Measurements from ENCODE around the gene SLC37A1.
A peak's percentile ranks its signal among the peaks of the same experiment; 100 is the strongest.

Gene SLC37A1

DNA sequence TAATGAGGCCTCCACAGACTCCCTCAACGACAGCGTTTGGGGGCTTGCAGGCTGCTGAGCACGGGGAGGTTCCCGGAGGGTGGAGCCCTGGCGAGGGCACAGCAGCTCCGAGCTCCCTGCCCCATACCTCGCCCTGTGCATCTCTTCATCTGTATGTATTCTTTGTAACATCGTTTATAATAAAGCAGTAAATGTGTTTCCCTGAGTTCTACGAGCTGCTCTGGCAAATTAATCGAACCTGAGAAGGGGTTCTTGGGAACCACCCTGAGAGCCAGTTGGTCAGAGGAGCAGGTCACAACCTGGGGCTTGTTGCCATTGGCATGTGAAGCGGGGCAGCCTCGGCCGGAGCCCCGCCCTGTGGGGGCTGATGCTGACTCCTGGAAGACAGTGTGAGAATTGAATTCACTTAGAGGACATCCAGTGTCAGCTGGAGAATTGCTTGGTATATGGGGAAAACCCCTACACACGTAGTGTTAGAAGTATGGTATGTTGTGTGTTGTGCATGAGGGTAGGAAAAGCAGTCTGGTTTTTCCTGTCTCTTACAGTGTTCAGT, 11.5 kb downstream of the SLC37A1 start (continued):
- TF ChIP-seq, protein P1, sequence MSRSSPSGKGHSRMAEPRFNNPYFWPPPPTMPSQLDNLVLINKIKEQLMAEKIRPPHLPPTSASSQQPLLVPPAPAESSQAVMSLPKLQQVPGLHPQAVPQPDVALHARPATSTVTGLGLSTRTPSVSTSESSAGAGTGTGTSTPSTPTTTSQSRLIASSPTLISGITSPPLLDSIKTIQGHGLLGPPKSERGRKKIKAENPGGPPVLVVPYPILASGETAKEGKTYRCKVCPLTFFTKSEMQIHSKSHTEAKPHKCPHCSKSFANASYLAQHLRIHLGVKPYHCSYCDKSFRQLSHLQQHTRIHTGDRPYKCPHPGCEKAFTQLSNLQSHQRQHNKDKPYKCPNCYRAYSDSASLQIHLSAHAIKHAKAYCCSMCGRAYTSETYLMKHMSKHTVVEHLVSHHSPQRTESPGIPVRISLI (tag by site-specific recombination; IDR thresholded peaks at IDR 0.05), result no peak
- peak; percentile 7; the same call in 1 of the 2 replicates for TF ChIP-seq KLF1 (tag by site-specific recombination; IDR thresholded peaks at IDR 0.05)
- TF ChIP-seq PRDM1 (tag by site-specific recombination; IDR thresholded peaks at IDR 0.05), result no peak
- no peak for TF ChIP-seq ZNF266 (tag by site-specific recombination; IDR thresholded peaks at IDR 0.05; ENCODE audit: low read depth)
- TF ChIP-seq ZNF664 (tag by site-specific recombination; IDR thresholded peaks at IDR 0.05), result no peak
- TF ChIP-seq ZBTB17 (tag by site-specific recombination; IDR thresholded peaks at IDR 0.05), result peak; percentile 53; the same call in 1 of the 2 replicates
- peak; percentile 91 for TF ChIP-seq ZNF341 (tag by site-specific recombination; IDR thresholded peaks at IDR 0.05; ENCODE audit: low read depth)
- no peak for TF ChIP-seq ZSCAN23 (tag by site-specific recombination; IDR thresholded peaks at IDR 0.05)
- TF ChIP-seq, protein P2, sequence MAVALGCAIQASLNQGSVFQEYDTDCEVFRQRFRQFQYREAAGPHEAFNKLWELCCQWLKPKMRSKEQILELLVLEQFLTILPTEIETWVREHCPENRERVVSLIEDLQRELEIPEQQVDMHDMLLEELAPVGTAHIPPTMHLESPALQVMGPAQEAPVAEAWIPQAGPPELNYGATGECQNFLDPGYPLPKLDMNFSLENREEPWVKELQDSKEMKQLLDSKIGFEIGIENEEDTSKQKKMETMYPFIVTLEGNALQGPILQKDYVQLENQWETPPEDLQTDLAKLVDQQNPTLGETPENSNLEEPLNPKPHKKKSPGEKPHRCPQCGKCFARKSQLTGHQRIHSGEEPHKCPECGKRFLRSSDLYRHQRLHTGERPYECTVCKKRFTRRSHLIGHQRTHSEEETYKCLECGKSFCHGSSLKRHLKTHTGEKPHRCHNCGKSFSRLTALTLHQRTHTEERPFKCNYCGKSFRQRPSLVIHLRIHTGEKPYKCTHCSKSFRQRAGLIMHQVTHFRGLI (tag by site-specific recombination; IDR thresholded peaks at IDR 0.05), result no peak
- no peak for TF ChIP-seq ZSCAN30 (tag by site-specific recombination; IDR thresholded peaks at IDR 0.05)
- no peak for TF ChIP-seq ZFP37 (tag by site-specific recombination; IDR thresholded peaks at IDR 0.05)

DNA sequence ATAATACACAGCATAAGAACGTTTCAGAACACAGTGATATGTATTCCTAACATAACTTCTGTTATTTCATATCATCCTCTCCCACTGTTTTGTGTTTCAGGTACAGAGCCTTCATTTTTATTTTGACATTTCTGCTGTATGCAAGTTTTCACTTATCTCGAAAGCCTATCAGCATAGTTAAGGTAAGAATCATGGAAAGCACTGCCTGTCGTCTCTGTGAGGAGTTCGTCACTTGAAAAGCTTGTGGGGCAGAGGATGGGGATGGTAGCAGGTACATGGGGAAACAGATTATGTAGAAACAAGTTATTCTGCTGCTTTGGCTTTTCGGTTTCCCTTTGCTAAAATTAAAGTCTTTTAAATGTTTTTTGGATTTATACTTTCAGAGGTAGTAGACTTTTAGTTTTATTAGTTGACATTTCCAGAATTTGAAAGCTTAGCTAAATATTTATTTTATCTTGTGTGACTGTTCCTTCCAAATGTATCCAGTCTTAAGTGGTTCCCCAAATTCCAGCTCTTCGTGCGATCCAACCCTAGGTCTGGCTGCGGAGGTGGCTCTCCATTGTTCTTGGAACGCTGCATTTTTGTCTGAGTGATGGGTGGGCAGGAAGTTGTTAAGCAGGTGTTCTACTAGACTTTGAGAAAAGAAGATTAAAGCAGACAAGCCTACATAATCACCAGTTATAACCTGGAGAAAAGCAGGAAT, 12.2 kb downstream of the SLC37A1 start:
- CTCF ChIA-PET, result interaction anchor here (0.6 to 1.2 kb wide), 2 partner anchors 14 to 480 kb away, joined by 3 read pairs; no protein-coding TSS in a partner anchor
- H3K4me1 ChIP-seq (ENCODE audit: control insufficient read depth, insufficient read depth, low read length), result peaks cover 6% of the 10 kb centered on the region
- TF ChIP-seq ZFHX2 (tag by site-specific recombination; conservative IDR thresholded peaks at IDR 0.05) (no peak), HOXA7 (CRISPR knock-in tag; IDR thresholded peaks at IDR 0.05; ENCODE audit: borderline replicate concordance) (no peak), SALL2 (tag by site-specific recombination; IDR thresholded peaks at IDR 0.05; ENCODE audit: borderline replicate concordance) (no peak), ZBTB7A (tag by site-specific recombination; IDR thresholded peaks at IDR 0.05; ENCODE audit: low read depth) (no peak), ZNF202 (tag by site-specific recombination; IDR thresholded peaks at IDR 0.05; ENCODE audit: borderline replicate concordance) (no peak), ZNF140 (tag by site-specific recombination; IDR thresholded peaks at IDR 0.05) (no peak), GLI4 (tag by site-specific recombination; IDR thresholded peaks at IDR 0.05) (no peak), ZNF10 (tag by site-specific recombination; IDR thresholded peaks at IDR 0.05) (no peak), ZNF266 (tag by site-specific recombination; IDR thresholded peaks at IDR 0.05; ENCODE audit: low read depth) (no peak), ZNF585B (tag by site-specific recombination; IDR thresholded peaks at IDR 0.05) (no peak), BCL11B (tag by site-specific recombination; IDR thresholded peaks at IDR 0.05; ENCODE audit: low read depth) (no peak)
- TF ChIP-seq, protein P3, sequence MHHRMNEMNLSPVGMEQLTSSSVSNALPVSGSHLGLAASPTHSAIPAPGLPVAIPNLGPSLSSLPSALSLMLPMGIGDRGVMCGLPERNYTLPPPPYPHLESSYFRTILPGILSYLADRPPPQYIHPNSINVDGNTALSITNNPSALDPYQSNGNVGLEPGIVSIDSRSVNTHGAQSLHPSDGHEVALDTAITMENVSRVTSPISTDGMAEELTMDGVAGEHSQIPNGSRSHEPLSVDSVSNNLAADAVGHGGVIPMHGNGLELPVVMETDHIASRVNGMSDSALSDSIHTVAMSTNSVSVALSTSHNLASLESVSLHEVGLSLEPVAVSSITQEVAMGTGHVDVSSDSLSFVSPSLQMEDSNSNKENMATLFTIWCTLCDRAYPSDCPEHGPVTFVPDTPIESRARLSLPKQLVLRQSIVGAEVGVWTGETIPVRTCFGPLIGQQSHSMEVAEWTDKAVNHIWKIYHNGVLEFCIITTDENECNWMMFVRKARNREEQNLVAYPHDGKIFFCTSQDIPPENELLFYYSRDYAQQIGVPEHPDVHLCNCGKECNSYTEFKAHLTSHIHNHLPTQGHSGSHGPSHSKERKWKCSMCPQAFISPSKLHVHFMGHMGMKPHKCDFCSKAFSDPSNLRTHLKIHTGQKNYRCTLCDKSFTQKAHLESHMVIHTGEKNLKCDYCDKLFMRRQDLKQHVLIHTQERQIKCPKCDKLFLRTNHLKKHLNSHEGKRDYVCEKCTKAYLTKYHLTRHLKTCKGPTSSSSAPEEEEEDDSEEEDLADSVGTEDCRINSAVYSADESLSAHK (tag by site-specific recombination; IDR thresholded peaks at IDR 0.05), result no peak
- TF ChIP-seq, protein P4, sequence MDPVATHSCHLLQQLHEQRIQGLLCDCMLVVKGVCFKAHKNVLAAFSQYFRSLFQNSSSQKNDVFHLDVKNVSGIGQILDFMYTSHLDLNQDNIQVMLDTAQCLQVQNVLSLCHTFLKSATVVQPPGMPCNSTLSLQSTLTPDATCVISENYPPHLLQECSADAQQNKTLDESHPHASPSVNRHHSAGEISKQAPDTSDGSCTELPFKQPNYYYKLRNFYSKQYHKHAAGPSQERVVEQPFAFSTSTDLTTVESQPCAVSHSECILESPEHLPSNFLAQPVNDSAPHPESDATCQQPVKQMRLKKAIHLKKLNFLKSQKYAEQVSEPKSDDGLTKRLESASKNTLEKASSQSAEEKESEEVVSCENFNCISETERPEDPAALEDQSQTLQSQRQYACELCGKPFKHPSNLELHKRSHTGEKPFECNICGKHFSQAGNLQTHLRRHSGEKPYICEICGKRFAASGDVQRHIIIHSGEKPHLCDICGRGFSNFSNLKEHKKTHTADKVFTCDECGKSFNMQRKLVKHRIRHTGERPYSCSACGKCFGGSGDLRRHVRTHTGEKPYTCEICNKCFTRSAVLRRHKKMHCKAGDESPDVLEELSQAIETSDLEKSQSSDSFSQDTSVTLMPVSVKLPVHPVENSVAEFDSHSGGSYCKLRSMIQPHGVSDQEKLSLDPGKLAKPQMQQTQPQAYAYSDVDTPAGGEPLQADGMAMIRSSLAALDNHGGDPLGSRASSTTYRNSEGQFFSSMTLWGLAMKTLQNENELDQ (tag by site-specific recombination; IDR thresholded peaks at IDR 0.05; ENCODE audit: low read depth), result no peak
- TF ChIP-seq, protein P5, sequence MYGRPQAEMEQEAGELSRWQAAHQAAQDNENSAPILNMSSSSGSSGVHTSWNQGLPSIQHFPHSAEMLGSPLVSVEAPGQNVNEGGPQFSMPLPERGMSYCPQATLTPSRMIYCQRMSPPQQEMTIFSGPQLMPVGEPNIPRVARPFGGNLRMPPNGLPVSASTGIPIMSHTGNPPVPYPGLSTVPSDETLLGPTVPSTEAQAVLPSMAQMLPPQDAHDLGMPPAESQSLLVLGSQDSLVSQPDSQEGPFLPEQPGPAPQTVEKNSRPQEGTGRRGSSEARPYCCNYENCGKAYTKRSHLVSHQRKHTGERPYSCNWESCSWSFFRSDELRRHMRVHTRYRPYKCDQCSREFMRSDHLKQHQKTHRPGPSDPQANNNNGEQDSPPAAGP (tag by site-specific recombination; IDR thresholded peaks at IDR 0.05), result no peak
- TF ChIP-seq, protein P6, sequence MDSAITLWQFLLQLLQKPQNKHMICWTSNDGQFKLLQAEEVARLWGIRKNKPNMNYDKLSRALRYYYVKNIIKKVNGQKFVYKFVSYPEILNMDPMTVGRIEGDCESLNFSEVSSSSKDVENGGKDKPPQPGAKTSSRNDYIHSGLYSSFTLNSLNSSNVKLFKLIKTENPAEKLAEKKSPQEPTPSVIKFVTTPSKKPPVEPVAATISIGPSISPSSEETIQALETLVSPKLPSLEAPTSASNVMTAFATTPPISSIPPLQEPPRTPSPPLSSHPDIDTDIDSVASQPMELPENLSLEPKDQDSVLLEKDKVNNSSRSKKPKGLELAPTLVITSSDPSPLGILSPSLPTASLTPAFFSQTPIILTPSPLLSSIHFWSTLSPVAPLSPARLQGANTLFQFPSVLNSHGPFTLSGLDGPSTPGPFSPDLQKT (IDR thresholded peaks at IDR 0.05; ENCODE audit: borderline replicate concordance, low read depth, low read length), result no peak

More for the DNA sequence above, 12.2 kb downstream of the SLC37A1 start:
- POLR2A ChIA-PET, result interaction anchor here (0.6 kb wide), 1 partner anchor 1213 kb away, joined by 3 read pairs; no protein-coding TSS in a partner anchor
- H3K9me3 ChIP-seq (ENCODE audit: control insufficient read depth, insufficient read depth, low read depth, low read length), result no peaks in the 10 kb centered on the region
- H3K36me3 ChIP-seq (ENCODE audit: control insufficient read depth in 2 of 2, insufficient read depth in 1 of 2, low read length in 2 of 2), result no peaks in the 10 kb centered on the region
- H3K4me3 ChIP-seq (ENCODE audit: low read depth, low read length), result no peak overlapping the region
- H3K27ac ChIP-seq (ENCODE audit: extremely low read depth, low read depth, low read length), result no peak overlapping the region
